ENCODE results near the gene TIGD7.
"Not testable (repeated sequence)": the region's sequence is repeated elsewhere in the genome, so short reads cannot be mapped to it uniquely, and the experiment has no call there.

TIGD7 gene

DNA sequence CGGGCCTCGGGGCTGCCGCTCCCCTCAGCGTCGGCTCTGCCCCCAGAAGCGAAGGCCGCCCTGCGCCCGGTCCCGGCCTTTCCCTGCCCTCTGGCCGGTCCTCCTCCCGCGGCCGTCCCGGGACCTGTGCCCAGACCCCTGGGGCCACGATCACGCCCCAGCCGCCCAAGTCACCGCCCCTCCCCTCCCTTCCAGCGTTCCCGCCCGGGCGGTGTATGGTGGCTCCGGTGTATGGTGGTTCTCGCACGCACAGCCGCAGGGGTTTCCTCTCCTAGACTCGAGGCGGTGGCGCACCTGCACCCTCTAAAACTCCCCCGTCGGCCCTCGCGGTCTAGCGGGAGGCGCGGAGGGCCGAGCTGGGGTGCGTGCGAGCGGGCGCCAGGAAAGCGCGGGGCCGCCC, 10.0 kb downstream of the TIGD7 start:
- H3K9me3 Mint-ChIP-seq: peaks cover 36% of the 10 kb centered on the region
- peak; percentile 27 for ATAC-seq
- H3K27ac Mint-ChIP-seq: no peak overlapping the region
- H3K4me1 Mint-ChIP-seq: peaks cover 17% of the 10 kb centered on the region
- no peaks in the 10 kb centered on the region for H3K27me3 Mint-ChIP-seq
- H3K4me3 Mint-ChIP-seq: no peak overlapping the region
- H3K36me3 Mint-ChIP-seq: peaks cover 76% of the 10 kb centered on the region

DNA sequence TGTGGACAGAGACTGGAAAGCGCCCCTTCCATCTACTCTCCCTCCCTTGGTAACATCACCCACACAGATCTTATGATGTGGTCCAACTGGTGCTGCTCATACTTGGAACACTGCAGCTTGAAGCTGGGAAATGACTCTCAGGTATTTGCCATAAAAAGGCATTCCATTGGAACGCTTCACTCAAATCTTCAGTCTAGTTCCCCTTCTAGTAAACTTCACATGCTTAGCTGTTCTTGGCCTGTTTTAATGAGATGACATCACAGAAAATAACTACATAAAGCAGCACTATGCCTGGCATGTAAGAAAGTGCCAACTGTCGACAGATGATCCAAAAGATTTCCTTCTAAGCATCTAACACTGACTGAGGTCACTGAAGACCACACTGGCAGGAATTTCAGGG, 12.6 kb downstream of the TIGD7 start:
- Mint-ChIP-seq H3K27ac (no peak overlapping the region), H3K4me1 (peaks cover 17% of the 10 kb centered on the region), H3K36me3 (peaks cover 88% of the 10 kb centered on the region), H3K9me3 (peaks cover 32% of the 10 kb centered on the region), H3K27me3 (no peaks in the 10 kb centered on the region), H3K4me3 (no peak overlapping the region)
- ATAC-seq: no peak

DNA sequence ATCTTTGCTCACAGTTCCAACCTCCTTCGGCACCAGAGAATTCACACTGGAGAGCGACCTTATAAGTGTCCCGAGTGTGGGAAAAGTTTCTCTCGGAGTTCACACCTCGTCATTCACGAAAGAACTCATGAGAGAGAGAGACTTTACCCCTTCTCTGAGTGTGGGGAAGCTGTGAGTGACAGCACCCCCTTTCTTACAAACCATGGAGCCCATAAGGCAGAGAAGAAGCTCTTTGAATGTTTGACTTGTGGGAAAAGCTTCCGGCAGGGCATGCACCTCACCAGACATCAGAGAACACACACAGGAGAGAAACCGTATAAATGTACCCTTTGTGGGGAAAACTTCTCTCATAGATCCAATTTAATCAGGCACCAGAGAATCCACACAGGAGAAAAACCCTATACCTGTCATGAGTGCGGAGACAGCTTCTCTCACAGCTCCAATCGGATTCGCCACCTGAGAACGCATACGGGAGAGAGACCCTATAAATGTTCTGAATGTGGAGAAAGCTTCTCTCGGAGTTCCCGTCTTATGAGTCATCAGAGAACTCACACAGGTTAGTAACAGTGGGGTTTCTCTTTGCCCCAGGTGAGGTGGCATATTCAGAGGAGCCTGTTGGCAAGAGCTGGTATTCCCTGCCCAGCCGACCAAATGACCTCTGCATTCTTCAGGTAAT, 15.1 kb downstream of the TIGD7 start:
- Mint-ChIP-seq H3K27me3 (no peaks in the 10 kb centered on the region), H3K27ac (no peak overlapping the region), H3K36me3 (peaks cover 95% of the 10 kb centered on the region), H3K4me1 (peaks cover 20% of the 10 kb centered on the region), H3K4me3 (no peak overlapping the region), H3K9me3 (peaks cover 26% of the 10 kb centered on the region)
- ATAC-seq: no peak

DNA sequence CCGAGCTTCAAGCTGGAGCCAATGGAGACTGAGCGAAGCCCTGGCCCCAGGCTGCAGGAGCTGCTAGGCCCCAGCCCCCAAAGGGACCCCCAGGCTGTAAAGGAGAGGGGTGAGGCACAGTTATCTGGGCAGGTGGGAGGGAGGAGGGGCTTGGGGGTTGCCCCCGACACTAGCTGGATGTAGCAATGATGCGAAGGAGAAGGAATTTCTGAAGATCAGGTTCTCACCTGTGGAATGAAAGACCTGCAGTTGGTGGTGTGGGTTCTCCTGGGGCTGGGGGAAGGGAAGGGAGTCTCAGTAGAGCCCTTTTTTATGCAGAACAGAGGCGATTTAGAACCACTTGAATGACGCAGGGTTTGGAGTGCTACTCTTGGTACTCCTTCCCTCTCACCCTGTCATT, 20.1 kb downstream of the TIGD7 start:
- peaks cover 28% of the 10 kb centered on the region for H3K4me1 Mint-ChIP-seq
- H3K36me3 Mint-ChIP-seq: peaks cover 65% of the 10 kb centered on the region
- H3K9me3 Mint-ChIP-seq: peaks cover 3% of the 10 kb centered on the region
- H3K4me3 Mint-ChIP-seq: peak overlapping the region; percentile 92
- H3K27me3 Mint-ChIP-seq: no peaks in the 10 kb centered on the region
- no peak for ATAC-seq
- H3K27ac Mint-ChIP-seq: no peak overlapping the region

DNA sequence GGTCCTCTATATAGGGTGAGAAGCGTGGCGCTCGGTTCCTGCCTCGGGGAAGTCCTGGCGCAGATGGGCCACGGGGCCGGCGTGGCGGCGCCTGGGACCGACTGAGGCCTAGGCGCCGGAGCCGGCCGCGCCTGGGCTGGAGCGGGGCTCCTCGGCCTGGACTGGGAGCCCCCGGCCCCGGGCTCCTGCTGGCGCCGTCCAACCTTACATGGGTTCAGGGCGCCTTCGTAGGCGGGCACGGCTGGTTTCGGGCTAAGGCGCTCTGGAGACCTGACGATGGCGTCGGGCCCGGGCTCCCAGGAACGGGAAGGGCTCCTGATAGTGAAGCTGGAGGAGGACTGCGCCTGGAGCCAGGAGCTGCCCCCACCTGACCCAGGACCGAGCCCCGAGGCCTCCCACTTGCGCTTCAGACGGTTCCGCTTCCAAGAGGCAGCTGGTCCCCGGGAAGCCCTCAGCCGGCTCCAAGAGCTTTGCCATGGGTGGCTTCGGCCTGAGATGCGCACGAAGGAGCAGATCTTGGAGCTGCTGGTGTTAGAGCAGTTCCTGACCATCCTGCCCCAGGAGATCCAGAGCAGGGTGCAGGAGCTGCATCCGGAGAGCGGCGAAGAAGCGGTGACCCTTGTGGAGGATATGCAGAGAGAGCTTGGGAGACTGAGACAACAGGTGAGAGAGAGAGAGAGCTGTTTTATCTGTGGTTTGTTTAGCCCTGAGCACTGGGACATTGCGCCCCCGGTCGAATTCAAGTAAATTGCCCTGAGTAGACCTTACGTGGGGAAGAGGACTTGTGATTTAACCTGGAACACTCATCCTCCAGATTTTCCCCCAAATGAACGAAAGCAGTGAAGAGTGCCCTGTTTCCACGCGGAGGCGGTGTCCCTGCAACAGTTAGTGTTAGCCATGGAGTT, 21.4 kb downstream of the TIGD7 start:
- H3K36me3 Mint-ChIP-seq: peaks cover 51% of the 10 kb centered on the region
- H3K9me3 Mint-ChIP-seq: peaks cover 3% of the 10 kb centered on the region

DNA sequence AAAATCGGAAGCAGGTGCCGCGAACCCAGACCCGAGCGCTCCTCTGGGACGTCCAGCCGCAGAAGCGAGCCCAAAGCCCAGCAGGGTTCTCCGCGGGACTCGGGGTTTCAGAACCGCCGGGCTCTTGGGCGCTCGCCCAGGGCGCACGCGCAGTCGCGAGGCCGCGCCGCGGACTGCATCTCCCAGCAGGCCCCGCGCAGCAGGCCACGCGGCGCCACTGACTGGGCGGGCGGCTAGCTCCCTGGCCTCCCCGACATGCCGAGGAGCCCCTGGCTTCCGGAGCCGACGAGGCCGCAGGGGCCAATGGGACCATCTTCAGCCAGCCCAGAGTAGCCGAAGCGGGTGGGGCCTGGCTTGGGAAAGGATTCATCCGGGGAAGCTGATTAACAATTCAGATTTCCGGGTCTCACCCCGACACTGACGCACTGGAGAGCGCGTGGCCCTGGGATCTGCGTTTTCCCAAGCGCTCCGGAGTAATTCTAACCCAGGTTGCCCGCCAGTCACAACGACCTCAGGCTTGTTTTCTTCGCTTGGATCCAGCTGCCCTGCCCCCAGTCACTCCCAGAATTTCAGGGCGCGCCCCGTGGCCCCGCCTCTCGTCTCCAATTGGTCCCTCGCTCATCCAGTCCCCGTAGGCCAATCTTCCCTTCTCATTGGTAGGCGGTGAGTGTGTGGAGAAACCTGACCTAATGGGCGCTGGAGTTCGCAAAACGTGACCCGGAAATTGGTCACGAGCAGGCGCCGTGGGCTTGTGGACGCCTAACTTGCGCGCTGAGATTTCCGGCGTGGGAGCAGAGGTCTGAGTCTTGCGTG, 22.3 kb downstream of the TIGD7 start, which contains the start of gene ZNF263:
TSS of gene ZNF263 (plus strand) at position 762 of the 813 bp plus-strand sequence. CDS start 328 bp downstream, outside the sequence.
- peaks cover 28% of the 10 kb centered on the region for H3K4me1 Mint-ChIP-seq
- peaks cover 43% of the 10 kb centered on the region for H3K36me3 Mint-ChIP-seq
- ATAC-seq: peak; percentile 95
- peak within 1 kb of the TSS; percentile 92 for H3K4me3 Mint-ChIP-seq
- H3K27me3 Mint-ChIP-seq: no peaks in the 10 kb centered on the region
- peak within 1 kb of the TSS; percentile 93 for H3K27ac Mint-ChIP-seq
- no peaks in the 10 kb centered on the region for H3K9me3 Mint-ChIP-seq

More for the DNA sequence above, 21.4 kb downstream of the TIGD7 start:
- Mint-ChIP-seq H3K27me3 (no peaks in the 10 kb centered on the region), H3K4me1 (peaks cover 28% of the 10 kb centered on the region), H3K27ac (peak overlapping the region; percentile 93), H3K4me3 (peak overlapping the region; percentile 92)
- ATAC-seq: no peak

DNA sequence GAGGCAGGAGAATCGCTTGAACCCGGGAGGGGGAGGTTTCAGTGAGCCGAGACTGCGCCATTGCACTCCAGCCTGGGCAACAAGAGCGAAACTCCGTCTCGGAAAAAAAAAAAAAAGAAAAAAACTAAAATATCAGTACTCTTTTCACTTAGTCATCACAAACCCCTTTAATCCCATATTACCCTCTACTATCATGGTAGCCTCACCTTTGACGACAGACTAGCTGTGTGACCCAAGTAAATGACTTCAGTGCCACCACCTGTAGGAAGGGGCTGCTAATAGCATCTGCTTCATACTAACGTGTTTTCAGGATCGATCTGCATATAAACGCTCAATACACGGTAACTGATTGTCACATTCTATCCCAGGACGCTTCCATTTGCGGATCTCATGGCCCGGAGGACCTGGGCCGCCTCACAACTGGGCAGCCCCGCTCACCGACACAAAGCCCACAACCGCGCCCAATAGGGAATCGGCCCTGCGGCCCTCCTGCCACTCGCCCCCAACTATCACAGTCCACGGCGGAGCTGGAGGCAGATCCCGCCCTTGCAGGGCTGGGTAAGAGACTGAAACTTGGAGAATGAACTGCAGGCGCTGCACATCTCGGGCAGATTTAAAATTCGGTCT, 23.0 kb downstream of the TIGD7 start:
- Mint-ChIP-seq H3K27ac (peak overlapping the region; percentile 93), H3K9me3 (no peaks in the 10 kb centered on the region), H3K4me1 (peaks cover 28% of the 10 kb centered on the region), H3K27me3 (no peaks in the 10 kb centered on the region), H3K4me3 (peak overlapping the region; percentile 92), H3K36me3 (peaks cover 35% of the 10 kb centered on the region)
- ATAC-seq: peak; percentile 60

DNA sequence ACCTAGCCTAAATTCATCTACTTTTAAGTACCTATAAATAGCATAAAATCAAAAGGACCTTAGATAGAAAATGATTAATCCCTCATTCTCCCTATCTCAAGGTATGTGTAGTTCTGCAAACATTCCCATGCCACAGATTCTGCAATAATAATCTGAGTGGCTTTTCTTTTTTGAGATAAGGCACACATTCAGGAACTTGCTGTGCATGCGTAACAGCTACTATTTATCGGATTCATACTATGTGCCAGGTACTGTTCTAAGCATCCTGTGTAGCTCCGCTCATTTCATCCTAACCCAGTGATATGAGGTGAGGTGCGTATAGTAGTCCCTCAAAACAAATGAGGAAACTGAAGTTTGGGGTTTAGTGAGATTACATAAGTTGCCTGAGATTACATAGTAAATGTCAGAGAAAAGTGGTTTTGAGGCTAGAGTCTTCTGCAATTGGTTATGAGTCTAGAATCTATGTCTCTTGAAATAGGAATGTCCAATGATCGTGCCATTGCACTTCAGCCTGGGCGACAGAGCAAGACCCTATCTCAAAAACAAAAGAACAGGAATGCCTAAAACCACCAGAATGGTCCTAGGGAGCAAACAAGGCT, 23.9 kb downstream of the TIGD7 start:
- ATAC-seq: no peak
- Mint-ChIP-seq H3K36me3 (peaks cover 27% of the 10 kb centered on the region), H3K9me3 (no peaks in the 10 kb centered on the region), H3K4me1 (peaks cover 28% of the 10 kb centered on the region), H3K4me3 (peak overlapping the region; percentile 21), H3K27ac (no peak overlapping the region), H3K27me3 (no peaks in the 10 kb centered on the region)

DNA sequence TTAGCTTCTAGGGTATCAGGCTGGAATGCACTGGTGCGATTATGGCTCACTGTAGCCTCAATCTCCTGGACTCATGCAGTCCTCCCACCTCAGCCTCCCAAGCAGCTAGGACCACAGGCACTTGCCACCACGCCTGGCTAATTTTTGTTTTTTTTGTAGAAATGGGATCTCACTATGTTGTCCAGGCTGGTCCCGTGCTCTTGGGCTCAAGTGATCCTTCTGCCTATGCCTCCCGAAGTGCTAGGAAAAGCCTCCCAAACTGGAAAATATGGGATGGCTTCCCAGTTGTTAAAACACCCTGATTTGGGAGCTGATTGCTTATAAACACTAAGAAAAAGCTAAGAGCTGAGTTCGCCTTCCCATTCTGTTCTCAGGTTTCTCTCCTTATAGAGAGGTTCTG, 28.6 kb downstream of the TIGD7 start:
- H3K27ac Mint-ChIP-seq: no peak overlapping the region
- H3K27me3 Mint-ChIP-seq: no peaks in the 10 kb centered on the region
- peaks cover under 1% of the 10 kb centered on the region for H3K4me1 Mint-ChIP-seq
- H3K36me3 Mint-ChIP-seq: no peaks in the 10 kb centered on the region
- no peaks in the 10 kb centered on the region for H3K9me3 Mint-ChIP-seq
- ATAC-seq: no peak
- no peak overlapping the region for H3K4me3 Mint-ChIP-seq

DNA sequence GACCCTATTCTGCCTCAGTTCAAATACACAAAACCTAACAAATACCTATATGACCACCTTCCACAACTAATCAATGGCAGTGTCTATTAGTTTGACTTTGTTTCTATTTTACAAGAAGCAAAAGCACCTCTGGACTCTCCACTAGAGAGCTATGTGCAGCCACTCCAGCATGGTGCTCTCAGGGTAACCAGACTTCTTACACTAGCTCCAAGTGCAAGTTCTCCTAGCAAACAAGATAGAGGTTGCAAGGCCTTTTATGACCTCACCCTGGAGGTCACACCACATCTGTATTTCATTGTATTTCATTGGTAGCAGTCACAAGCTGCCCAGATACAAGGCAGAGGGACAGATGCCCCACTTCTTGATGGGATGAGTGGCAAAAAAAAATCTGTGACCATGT, 30.3 kb downstream of the TIGD7 start:
- Mint-ChIP-seq H3K36me3 (no peaks in the 10 kb centered on the region), H3K27me3 (no peaks in the 10 kb centered on the region)

DNA sequence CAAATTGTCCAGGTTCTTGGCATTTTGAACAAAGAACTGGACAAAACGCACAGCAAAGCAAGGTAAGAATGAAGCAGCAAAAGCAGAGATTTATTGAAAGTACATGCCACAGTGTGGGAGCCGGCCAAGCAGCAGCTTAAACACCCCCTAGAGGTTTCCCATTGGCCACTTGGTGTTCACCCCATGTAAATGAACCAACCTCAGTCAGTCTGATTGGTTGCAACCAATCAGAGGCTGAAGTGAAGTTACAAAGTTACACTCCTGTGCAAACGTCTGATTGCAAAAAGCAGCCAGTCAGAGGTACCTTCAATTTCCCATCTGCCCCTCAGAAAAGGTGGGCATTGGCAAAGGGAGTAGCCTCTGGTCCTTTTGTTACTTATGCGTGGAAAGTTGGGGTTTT, 30.7 kb downstream of the TIGD7 start:
- no peaks in the 10 kb centered on the region for H3K4me1 Mint-ChIP-seq
- no peak for ATAC-seq
- no peak overlapping the region for H3K4me3 Mint-ChIP-seq
- peaks cover under 1% of the 10 kb centered on the region for H3K36me3 Mint-ChIP-seq
- H3K9me3 Mint-ChIP-seq: no peaks in the 10 kb centered on the region
- H3K27ac Mint-ChIP-seq: no peak overlapping the region
- H3K27me3 Mint-ChIP-seq: no peaks in the 10 kb centered on the region

More for the DNA sequence above, 30.3 kb downstream of the TIGD7 start:
- ATAC-seq: no peak
- Mint-ChIP-seq H3K27ac (no peak overlapping the region), H3K9me3 (no peaks in the 10 kb centered on the region), H3K4me3 (no peak overlapping the region), H3K4me1 (no peaks in the 10 kb centered on the region)

DNA sequence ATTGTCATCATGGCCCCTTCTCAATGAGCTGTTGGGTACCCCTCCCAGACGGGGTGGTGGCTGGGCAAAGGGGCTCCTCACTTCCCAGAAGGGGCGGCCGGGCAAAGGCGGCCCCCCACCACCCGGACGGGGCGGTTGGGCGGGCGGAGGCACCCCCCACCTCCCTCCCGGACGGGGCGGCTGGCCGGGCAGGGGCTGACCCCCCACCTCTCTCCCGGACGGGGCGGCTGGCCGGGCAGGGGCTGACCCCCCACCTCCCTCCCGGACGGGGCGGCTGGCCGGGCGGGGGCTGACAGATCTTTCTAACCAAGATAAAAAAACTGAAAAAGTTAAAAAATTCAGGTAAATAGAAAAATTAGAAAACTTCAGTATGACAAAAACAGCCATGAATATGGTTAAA, 33.9 kb downstream of the TIGD7 start:
- not testable (repeated sequence) for ATAC-seq, H3K27me3 Mint-ChIP-seq, H3K27ac Mint-ChIP-seq, H3K9me3 Mint-ChIP-seq, H3K4me3 Mint-ChIP-seq, H3K4me1 Mint-ChIP-seq
- peaks cover 17% of the 10 kb centered on the region for H3K36me3 Mint-ChIP-seq

DNA sequence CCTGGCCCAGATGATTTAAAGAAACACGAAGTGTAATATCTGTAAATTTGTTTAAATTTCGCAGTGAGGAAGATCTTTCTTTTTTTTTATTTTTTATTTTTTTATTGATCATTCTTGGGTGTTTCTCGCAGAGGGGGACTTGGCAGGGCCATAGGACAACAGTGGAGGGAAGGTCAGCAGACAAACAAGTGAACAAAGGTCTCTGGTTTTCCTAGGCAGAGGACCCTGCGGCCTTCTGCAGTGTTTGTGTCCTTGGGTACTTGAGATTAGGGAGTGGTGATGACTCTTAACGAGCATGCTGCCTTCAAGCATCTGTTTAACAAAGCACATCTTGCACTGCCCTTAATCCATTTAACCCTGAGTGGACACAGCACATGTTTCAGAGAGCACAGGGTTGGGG, 34.5 kb downstream of the TIGD7 start:
- not testable (repeated sequence) for ATAC-seq, H3K4me1 Mint-ChIP-seq, H3K27ac Mint-ChIP-seq, H3K27me3 Mint-ChIP-seq, H3K4me3 Mint-ChIP-seq, H3K9me3 Mint-ChIP-seq
- H3K36me3 Mint-ChIP-seq: peaks cover 17% of the 10 kb centered on the region

DNA sequence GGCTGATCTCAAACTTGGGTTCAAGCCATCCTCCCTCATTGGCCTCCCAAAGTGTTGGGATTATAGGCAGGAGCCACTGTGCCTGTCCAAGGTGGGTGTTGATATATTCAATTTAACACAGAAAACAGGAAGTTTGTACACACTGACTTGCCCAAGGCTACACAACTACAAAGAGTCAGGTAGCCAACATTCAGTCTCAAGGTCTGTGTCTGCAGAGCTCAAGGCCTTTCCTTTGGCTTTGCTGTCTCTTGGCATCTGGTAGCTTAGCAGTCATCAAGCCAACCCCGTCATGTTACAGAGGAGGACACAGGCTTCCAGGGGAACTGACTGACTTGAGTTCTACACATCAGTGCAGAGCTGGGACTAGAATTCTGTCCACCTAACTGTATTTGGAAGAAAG, 36.9 kb downstream of the TIGD7 start:
- Mint-ChIP-seq H3K27ac (no peak overlapping the region), H3K36me3 (peaks cover 17% of the 10 kb centered on the region), H3K4me1 (peaks cover 13% of the 10 kb centered on the region), H3K4me3 (no peak overlapping the region), H3K9me3 (no peaks in the 10 kb centered on the region), H3K27me3 (no peaks in the 10 kb centered on the region)
- ATAC-seq: no peak

Measured in stimulated activated memory B cell treated with anti-CD40 and anti-IgM and Interleukin-4, amounts not matched to agents 10 μg/mL and 1 μg/mL and 100 μg/mL, for 72 hours (primary cell).